ENCODE measurements around the gene SEMA6D. TPM values are rescaled to one million over a fixed set of nuclear protein-coding genes. Genes with fewer than 3 reads are reported as not detected.

Gene SEMA6D
- total and polyA plus RNA-seq, 4 donors, result 68.8 to 160 (median 117) TPM

DNA sequence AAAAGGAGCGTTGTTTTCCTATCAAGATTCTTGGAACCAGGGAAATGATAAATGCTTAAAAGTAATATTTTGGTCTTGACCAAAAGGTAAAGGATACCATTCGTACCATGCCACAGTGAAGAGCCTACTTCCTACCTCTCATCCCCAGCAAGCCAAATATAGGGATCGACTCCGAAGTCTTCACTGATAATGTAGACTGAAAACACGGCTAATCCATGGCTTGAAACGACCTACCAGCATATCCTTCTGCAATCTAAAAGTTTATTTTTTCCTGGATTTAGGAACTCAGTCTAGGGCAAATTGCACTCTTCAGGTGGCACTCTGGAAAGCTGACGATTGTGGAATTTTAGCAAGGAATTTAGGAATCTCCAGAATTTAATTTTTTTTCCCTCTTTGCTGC lies 1.9 kb upstream of the SEMA6D start:
- no peak for DNase-seq (ENCODE audit: low read depth in 4 of 6, low spot score in 6 of 6)
- H3K9me3 ChIP-seq (ENCODE audit: control insufficient read depth, insufficient read depth, low read length), result no peaks in the 10 kb centered on the region
- peak overlapping the region; percentile 87 for H3K27ac ChIP-seq (ENCODE audit: low read depth, low read length)
- WGBS (ENCODE audit: insufficient coverage), result 60% methylated on average over 4 of the region's 7 CpGs
- H3K4me3 ChIP-seq (ENCODE audit: low read depth, low read length), result no peak overlapping the region
- no peaks in the 10 kb centered on the region for H3K27me3 ChIP-seq (ENCODE audit: control insufficient read depth, insufficient read depth, low read length)
- peaks cover 8% of the 10 kb centered on the region for H3K4me1 ChIP-seq (ENCODE audit: control insufficient read depth, insufficient read depth, low read length)
- no peaks in the 10 kb centered on the region for H3K36me3 ChIP-seq (ENCODE audit: control insufficient read depth, insufficient read depth, low read length)

DNA sequence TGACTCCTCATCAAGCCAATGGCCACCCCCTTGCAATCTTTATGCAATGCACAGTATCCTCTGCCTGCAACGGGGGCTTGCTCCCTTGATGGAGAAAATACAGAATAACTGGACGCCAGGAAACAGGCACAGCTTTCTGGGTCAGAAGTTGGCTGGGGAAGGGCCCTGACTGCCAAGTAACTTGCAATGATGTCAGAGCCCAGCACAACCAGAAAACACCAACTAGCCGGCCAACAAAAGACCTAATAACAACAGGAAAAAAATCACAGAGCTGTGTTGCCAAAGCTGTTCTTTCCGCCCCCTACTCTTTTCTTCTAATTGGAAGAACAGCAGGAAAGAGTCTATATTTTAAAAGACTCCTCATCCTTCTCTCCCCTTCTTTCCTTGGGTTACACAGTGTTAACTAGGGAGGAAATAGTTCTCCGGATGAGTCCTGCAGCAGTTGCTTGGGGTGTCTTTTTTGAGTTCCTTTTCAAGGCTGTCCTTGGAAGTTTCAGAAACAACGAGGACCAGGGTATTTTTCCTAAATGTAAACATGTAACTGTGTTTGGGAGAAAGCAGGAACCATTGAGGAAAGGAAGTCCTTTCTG lies 1.4 kb upstream of the SEMA6D start:
- Histone ChIP-seq H3K27me3 (ENCODE audit: control insufficient read depth, insufficient read depth, low read length) (no peaks in the 10 kb centered on the region), H3K9me3 (ENCODE audit: control insufficient read depth, insufficient read depth, low read length) (no peaks in the 10 kb centered on the region), H3K4me3 (ENCODE audit: low read depth, low read length) (peak overlapping the region; percentile 87), H3K36me3 (ENCODE audit: control insufficient read depth, insufficient read depth, low read length) (no peaks in the 10 kb centered on the region), H3K27ac (ENCODE audit: low read depth, low read length) (peak overlapping the region; percentile 87), H3K4me1 (ENCODE audit: control insufficient read depth, insufficient read depth, low read length) (peaks cover 8% of the 10 kb centered on the region)
- WGBS (ENCODE audit: insufficient coverage), result 6% methylated on average over 2 of the region's 6 CpGs
- peak in 4 of 6 donors; percentile 52 to 81 (median 75) for DNase-seq (ENCODE audit: low read depth in 4 of 6, low spot score in 6 of 6)

DNA sequence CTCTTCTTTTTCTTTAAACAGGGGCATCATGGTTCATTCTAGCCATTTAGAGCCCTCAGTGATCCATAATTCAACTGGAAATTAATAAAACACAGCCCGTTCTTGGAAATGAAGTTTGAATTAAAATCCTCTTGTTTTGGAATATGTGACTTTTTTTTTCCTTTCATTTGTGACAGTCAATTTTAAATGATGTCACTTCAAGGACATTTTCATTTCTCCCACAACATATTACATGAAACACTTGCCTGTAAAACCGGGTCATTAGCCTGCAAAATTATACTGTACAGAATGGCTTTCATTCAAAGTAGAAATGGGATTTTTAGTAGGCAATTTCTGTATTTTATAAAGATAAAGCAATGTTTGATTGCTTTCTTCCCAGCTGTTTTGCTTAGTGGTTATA lies 789 bp upstream of the SEMA6D start:
- WGBS (ENCODE audit: insufficient coverage), result no CpG with 5 or more reads among the region's 2 CpGs
- peak in 1 of 6 donors; percentile 56 for DNase-seq (ENCODE audit: low read depth in 4 of 6, low spot score in 6 of 6)
- H3K27me3 ChIP-seq (ENCODE audit: control insufficient read depth, insufficient read depth, low read length), result no peaks in the 10 kb centered on the region
- peak overlapping the region; percentile 87 for H3K27ac ChIP-seq (ENCODE audit: low read depth, low read length)
- no peaks in the 10 kb centered on the region for H3K36me3 ChIP-seq (ENCODE audit: control insufficient read depth, insufficient read depth, low read length)
- H3K4me1 ChIP-seq (ENCODE audit: control insufficient read depth, insufficient read depth, low read length), result peaks cover 8% of the 10 kb centered on the region
- H3K4me3 ChIP-seq (ENCODE audit: low read depth, low read length), result peak overlapping the region; percentile 87
- no peaks in the 10 kb centered on the region for H3K9me3 ChIP-seq (ENCODE audit: control insufficient read depth, insufficient read depth, low read length)

DNA sequence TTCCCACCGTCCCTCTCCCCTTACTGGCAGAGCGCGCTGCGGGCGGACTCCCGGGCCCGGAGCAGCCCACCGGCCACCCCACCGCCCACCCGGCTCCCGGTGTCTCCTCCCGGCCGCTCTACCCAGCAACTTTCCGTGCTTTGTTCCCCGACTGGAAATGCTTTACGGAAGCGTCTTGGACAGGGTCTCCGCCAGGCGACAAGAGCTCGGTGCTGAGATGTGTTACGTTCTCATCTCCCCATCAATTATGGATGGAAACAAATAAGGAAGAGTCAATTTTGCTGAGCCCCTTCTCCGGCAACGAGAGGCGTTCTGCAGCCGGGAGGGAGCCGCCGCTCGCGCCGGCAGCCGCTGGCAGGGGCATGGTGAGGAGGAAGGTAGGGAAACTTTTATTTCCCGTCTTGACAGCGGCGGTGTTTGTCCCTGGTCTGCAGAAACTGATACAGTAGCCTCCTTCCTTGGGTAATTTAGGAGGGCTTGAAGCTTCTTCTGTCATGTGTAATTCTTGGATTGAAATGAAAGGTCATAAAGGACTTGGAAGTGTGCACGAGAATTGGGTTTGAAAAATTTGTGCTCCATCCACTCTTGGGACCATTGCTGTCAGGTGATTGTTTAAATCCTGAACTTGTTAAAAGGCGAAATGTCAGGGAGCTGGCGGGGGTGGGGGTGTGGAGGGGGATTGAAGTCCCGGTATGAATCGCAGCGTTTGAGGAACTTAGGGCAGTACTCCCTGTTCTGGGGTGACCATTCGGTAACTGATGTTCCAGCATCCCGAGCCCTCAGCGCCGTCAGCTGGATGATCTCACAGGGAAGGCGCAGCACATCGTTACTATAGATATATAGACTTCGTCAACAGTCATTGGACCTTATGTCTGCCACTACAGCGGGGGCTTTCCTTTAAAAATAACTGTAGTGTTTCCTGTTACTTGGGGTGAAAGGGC lies 1.5 kb downstream of the SEMA6D start:
- Histone ChIP-seq H3K27ac (ENCODE audit: low read depth, low read length) (peak overlapping the region; percentile 93), H3K9me3 (ENCODE audit: control insufficient read depth, insufficient read depth, low read length) (no peaks in the 10 kb centered on the region), H3K4me1 (ENCODE audit: control insufficient read depth, insufficient read depth, low read length) (peaks cover 8% of the 10 kb centered on the region), H3K36me3 (ENCODE audit: control insufficient read depth, insufficient read depth, low read length) (no peaks in the 10 kb centered on the region), H3K4me3 (ENCODE audit: low read depth, low read length) (peak overlapping the region; percentile 87), H3K27me3 (ENCODE audit: control insufficient read depth, insufficient read depth, low read length) (no peaks in the 10 kb centered on the region)
- WGBS (ENCODE audit: insufficient coverage), result under 1% methylated on average over 37 of the region's 48 CpGs
- DNase-seq (ENCODE audit: low read depth in 4 of 6, low spot score in 6 of 6), result peak in 4 of 6 donors; percentile 48 to 78 (median 66)

DNA sequence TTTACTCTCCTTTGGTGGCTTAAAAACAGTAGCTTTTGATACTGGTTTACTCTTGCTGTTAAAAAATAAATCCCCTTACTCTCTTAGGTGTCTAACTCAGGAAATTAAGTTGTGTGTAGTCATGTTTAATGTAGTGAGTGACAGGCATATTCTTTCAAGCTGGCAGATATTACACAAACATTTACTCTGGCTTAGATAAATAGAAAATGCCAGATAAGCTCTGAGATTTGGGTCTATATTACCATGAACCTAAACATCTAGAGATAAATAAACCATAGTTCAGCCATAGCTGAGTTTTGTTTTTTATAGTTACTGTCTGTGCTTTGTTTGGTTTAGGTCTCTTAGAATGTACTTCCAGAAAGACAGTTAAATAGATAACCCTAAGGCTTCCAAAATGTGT lies 2.4 kb downstream of the SEMA6D start:
- Histone ChIP-seq H3K36me3 (ENCODE audit: control insufficient read depth, insufficient read depth, low read length) (no peaks in the 10 kb centered on the region), H3K4me3 (ENCODE audit: low read depth, low read length) (peak overlapping the region; percentile 87), H3K27me3 (ENCODE audit: control insufficient read depth, insufficient read depth, low read length) (no peaks in the 10 kb centered on the region), H3K9me3 (ENCODE audit: control insufficient read depth, insufficient read depth, low read length) (no peaks in the 10 kb centered on the region), H3K27ac (ENCODE audit: low read depth, low read length) (peak overlapping the region; percentile 93), H3K4me1 (ENCODE audit: control insufficient read depth, insufficient read depth, low read length) (peaks cover 8% of the 10 kb centered on the region)
- peak in 2 of 6 donors; percentile 24 to 28 for DNase-seq (ENCODE audit: low read depth in 4 of 6, low spot score in 6 of 6)

DNA sequence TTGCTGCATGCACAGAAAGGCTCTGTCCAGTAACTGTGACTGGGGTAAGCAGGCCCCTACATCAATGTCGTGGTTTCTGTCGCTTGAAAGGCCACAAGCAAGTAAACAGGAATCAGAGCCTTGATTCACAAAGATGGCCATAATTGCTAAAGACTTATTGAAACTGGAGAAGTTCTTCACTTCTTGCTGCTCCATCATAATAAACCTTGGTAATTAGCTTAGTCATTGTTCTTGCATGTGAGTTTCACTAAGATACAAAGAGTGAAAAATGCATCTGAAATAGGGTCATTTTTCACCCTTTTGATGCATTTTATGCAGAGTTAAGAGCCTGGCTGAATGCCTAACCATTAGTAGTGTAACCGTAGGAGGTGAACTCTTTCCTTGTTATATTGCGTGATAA lies 3.2 kb downstream of the SEMA6D start:
- H3K27me3 ChIP-seq (ENCODE audit: control insufficient read depth, insufficient read depth, low read length), result no peaks in the 10 kb centered on the region
- no peaks in the 10 kb centered on the region for H3K36me3 ChIP-seq (ENCODE audit: control insufficient read depth, insufficient read depth, low read length)
- peaks cover 7% of the 10 kb centered on the region for H3K4me1 ChIP-seq (ENCODE audit: control insufficient read depth, insufficient read depth, low read length)
- peak overlapping the region; percentile 93 for H3K27ac ChIP-seq (ENCODE audit: low read depth, low read length)
- no CpG with 5 or more reads among the region's 4 CpGs for WGBS (ENCODE audit: insufficient coverage)
- no peaks in the 10 kb centered on the region for H3K9me3 ChIP-seq (ENCODE audit: control insufficient read depth, insufficient read depth, low read length)
- peak in 2 of 6 donors; percentile 49 to 66 for DNase-seq (ENCODE audit: low read depth in 4 of 6, low spot score in 6 of 6)
- H3K4me3 ChIP-seq (ENCODE audit: low read depth, low read length), result peak overlapping the region; percentile 87

DNA sequence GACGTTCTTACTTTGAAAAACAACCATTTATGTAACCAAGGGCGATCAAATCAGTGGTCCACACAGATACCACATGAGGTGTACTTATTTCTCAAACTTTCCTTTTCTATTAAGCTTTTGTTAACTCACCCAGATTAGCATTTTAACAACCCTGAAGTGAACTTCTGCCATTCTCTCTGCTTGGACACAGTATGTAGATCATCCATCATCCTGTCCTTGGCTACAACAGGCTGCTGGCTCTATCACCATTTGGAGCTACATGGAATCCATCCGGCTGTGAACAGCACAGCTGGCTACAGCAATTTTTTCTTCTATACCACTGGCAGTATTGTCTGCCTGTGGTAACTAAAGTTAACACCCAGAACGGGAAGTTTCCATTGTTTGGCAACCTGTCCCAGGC lies 4.4 kb downstream of the SEMA6D start:
- H3K36me3 ChIP-seq (ENCODE audit: control insufficient read depth, insufficient read depth, low read length), result no peaks in the 10 kb centered on the region
- 10% methylated on average over 3 of the region's 4 CpGs for WGBS (ENCODE audit: insufficient coverage)
- no peaks in the 10 kb centered on the region for H3K9me3 ChIP-seq (ENCODE audit: control insufficient read depth, insufficient read depth, low read length)
- H3K27me3 ChIP-seq (ENCODE audit: control insufficient read depth, insufficient read depth, low read length), result no peaks in the 10 kb centered on the region
- H3K27ac ChIP-seq (ENCODE audit: low read depth, low read length), result peak overlapping the region; percentile 93
- H3K4me1 ChIP-seq (ENCODE audit: control insufficient read depth, insufficient read depth, low read length), result peaks cover 3% of the 10 kb centered on the region
- DNase-seq (ENCODE audit: low read depth in 4 of 6, low spot score in 6 of 6), result peak in 4 of 6 donors; percentile 48 to 85 (median 60)
- peak overlapping the region; percentile 87 for H3K4me3 ChIP-seq (ENCODE audit: low read depth, low read length)

DNA sequence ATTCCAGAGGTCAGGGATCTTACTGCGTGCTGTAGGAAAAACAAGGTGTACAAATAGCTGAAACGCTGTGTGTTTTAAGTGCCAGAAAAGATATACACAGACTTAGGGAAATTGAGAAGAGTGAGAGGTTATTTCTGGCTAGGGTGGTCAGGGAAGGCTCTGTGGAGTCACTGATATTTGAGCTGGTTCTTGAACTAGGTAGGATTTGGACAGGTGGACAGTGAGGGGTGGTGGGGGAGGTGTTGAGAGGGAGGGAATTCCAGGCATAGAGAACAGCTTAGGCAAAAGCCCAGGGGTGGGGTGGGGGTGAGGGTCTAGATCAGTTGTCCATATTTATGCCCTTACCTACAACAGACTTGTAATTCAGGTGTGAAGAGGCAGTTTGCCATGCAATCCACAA lies 7.0 kb downstream of the SEMA6D start:
- Histone ChIP-seq H3K36me3 (ENCODE audit: control insufficient read depth, insufficient read depth, low read length) (no peaks in the 10 kb centered on the region), H3K27me3 (ENCODE audit: control insufficient read depth, insufficient read depth, low read length) (no peaks in the 10 kb centered on the region), H3K27ac (ENCODE audit: low read depth, low read length) (peak overlapping the region; percentile 25), H3K4me1 (ENCODE audit: control insufficient read depth, insufficient read depth, low read length) (peaks cover 5% of the 10 kb centered on the region), H3K4me3 (ENCODE audit: low read depth, low read length) (no peak overlapping the region), H3K9me3 (ENCODE audit: control insufficient read depth, insufficient read depth, low read length) (no peaks in the 10 kb centered on the region)
- WGBS (ENCODE audit: insufficient coverage), result 94% methylated on average over 2 of the region's 2 CpGs
- no peak for DNase-seq (ENCODE audit: low read depth in 4 of 6, low spot score in 6 of 6)

DNA sequence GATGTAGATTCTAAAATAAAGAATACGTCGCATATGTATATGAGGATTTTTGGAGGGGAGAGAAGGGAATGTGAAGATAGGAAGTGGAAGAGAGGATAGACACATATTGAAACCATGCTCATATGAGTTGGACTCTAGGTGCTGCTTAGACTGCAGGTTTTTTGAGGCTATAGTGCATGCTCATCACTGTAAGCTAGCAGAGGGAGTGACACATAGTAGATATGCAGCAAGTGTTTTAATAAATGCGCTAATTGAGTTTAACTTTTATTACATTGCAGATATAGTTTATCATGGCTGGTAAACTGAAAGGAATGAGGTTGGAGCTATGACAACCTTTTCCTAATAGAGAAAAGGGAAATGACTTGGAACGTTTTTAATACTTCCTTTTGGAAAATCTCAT lies 7.7 kb downstream of the SEMA6D start:
- H3K9me3 ChIP-seq (ENCODE audit: control insufficient read depth, insufficient read depth, low read length), result no peaks in the 10 kb centered on the region
- H3K27ac ChIP-seq (ENCODE audit: low read depth, low read length), result peak overlapping the region; percentile 25
- H3K27me3 ChIP-seq (ENCODE audit: control insufficient read depth, insufficient read depth, low read length), result no peaks in the 10 kb centered on the region
- H3K36me3 ChIP-seq (ENCODE audit: control insufficient read depth, insufficient read depth, low read length), result no peaks in the 10 kb centered on the region
- H3K4me3 ChIP-seq (ENCODE audit: low read depth, low read length), result no peak overlapping the region
- DNase-seq (ENCODE audit: low read depth in 4 of 6, low spot score in 6 of 6), result no peak
- peaks cover 5% of the 10 kb centered on the region for H3K4me1 ChIP-seq (ENCODE audit: control insufficient read depth, insufficient read depth, low read length)
- WGBS (ENCODE audit: insufficient coverage), result 96% methylated on average over 2 of the region's 4 CpGs
